K562 (cell line): ENCODE data around the gene ANKRD6. TPM values are rescaled to one million over a fixed set of nuclear protein-coding genes. Genes with fewer than 3 reads are reported as not detected.

Experiments
- ATAC-seq: fragments of 200-7000 bp; cut with Tn5 transposase; 3 replicates; pipeline ENCODE4 v1.9.1; 2020; ENCODE audit warnings: moderate library complexity
- BruUV-seq: library from RNA; stranded (reverse); fragments of 400-500 nt; replicated peaks from 2 replicates; lab custom pipeline; 2021; lab: Mats Ljungman, UMichigan
- CTCF ChIA-PET: fragments of 300-600 bp; formaldehyde crosslinking; extraction: SDS; loops from one replicate; lab custom pipeline; 2021; ENCODE audit warnings: low intra/inter-chr PET ratio; lab: Yijun Ruan, JAX
- POLR2A ChIA-PET: fragments of 300-600, 350-650 bp; sonication (Branson Sonifier 250); formaldehyde crosslinking; extraction: SDS; loops from one replicate; lab custom pipeline; 2021; ENCODE audit warnings: antibody characterized with exemption, inconsistent platforms; lab: Yijun Ruan, JAX
- DNase-seq, 4 experiments: peaks; one replicate each; pipeline versions ENCODE4 v3.0.0 to v3.0.0-alpha.2; 2011 to 2018; ENCODE audit warnings: low spot score in 3 of 4, mixed read lengths in 3 of 4; ENCODE audit errors: extremely low read depth in 1 of 4
- FAIRE-seq: peaks from 2 replicates; lab custom pipeline; 2011; peaks lifted over from hg19 to GRCh38; lab: Jason Lieb, UNC
- H2AFZ ChIP-seq: 2 replicates; pipeline ENCODE4 v1.6.0; 2011; ENCODE audit warnings: low read depth, low read length, control low read depth, inconsistent platforms
- H3K27ac ChIP-seq: fragments of 200-600 bp; 3 replicates; pipeline ENCODE4 v1.8.0; 2011; ENCODE audit warnings: low read depth, mild to moderate bottlenecking, control low read depth, inconsistent platforms, low read length, moderate library complexity, mixed read lengths; ENCODE audit errors: extremely low read depth
- H3K27me3 ChIP-seq, 2 experiments: fragments of 300-600 bp in 1 of 2; 2 replicates in 1 of 2; 3 replicates in 1 of 2; pipeline versions ENCODE4 v1.6.0 to v1.8.0; 2011; ENCODE audit warnings: inconsistent platforms in 2 of 2, low read length in 2 of 2, mild to moderate bottlenecking in 1 of 2, mixed read lengths in 1 of 2, moderate library complexity in 1 of 2; ENCODE audit not compliant: control insufficient read depth in 2 of 2, insufficient read depth in 2 of 2
- H3K36me3 ChIP-seq: fragments of 300-600 bp; 3 replicates; pipeline ENCODE4 v1.8.0; 2011; ENCODE audit warnings: mild to moderate bottlenecking, low read length, inconsistent platforms; ENCODE audit not compliant: control insufficient read depth, insufficient read depth
- H3K4me1 ChIP-seq, 2 experiments: fragments of 200-600 bp in 1 of 2; replicated peaks in 1 of 2; 2 replicates in 1 of 2; 3 replicates in 1 of 2; pipeline versions ENCODE4 v1.5.1 to v1.8.0; 2011; ENCODE audit warnings: inconsistent platforms in 2 of 2, low read length in 2 of 2, mild to moderate bottlenecking in 1 of 2, mixed read lengths in 1 of 2, moderate library complexity in 1 of 2; ENCODE audit not compliant: control insufficient read depth in 2 of 2, insufficient read depth in 2 of 2
- H3K4me2 ChIP-seq: 2 replicates; pipeline ENCODE4 v1.6.1; 2011; ENCODE audit warnings: low read length, control low read depth, inconsistent platforms, mixed read lengths; ENCODE audit not compliant: insufficient read depth
- H3K4me3 ChIP-seq: fragments of 200-600 bp; sonication (generic), shearing (Covaris generic); 2 replicates; pipeline ENCODE4 v1.5.1; 2016; ENCODE audit warnings: control low read depth, inconsistent platforms
- H3K79me2 ChIP-seq: fragments of 200-600 bp; 3 replicates; pipeline ENCODE4 v1.8.0; 2011; ENCODE audit warnings: low read length, inconsistent platforms; ENCODE audit not compliant: control insufficient read depth, insufficient read depth
- H3K9ac ChIP-seq, 2 experiments: 2 replicates each; pipeline versions ENCODE4 v1.6.0 to v1.6.1; 2011; ENCODE audit warnings: low read depth in 2 of 2, low read length in 2 of 2, control low read depth in 1 of 2, inconsistent platforms in 1 of 2, mild to moderate bottlenecking in 1 of 2, mixed read lengths in 1 of 2; ENCODE audit not compliant: insufficient read depth in 1 of 2
- H3K9me1 ChIP-seq: one replicate; pipeline ENCODE4 v1.6.0; 2011; ENCODE audit warnings: inconsistent platforms, mild to moderate bottlenecking, low read length, moderate library complexity; ENCODE audit not compliant: control insufficient read depth, insufficient read depth
- H3K9me3 ChIP-seq: replicated peaks from 2 replicates; pipeline ENCODE4 v1.5.1; 2011; ENCODE audit warnings: low read depth, low read length, inconsistent platforms; ENCODE audit not compliant: control insufficient read depth, insufficient read depth
- H4K20me1 ChIP-seq: replicated peaks from 2 replicates; pipeline ENCODE4 v1.6.1; 2011; ENCODE audit warnings: low read length, inconsistent platforms, mixed read lengths; ENCODE audit not compliant: control insufficient read depth, insufficient read depth
- FIP1L1 ChIP-seq: fragments of 200-400 bp; formaldehyde crosslinking; IDR thresholded peaks from 2 replicates; pipeline ENCODE4 v1.6.1; 2018; ENCODE audit warnings: mild to moderate bottlenecking, low read depth, low read length; ENCODE audit not compliant: poor library complexity, severe bottlenecking
- MLLT1 ChIP-seq, 2 experiments: fragments of 450-650 bp; IDR thresholded peaks; 2 replicates each; pipeline ENCODE4 v1.6.1; 2016
- WGBS: fragments of 100-300 bp; shearing (Covaris generic); methylation state at CpG from one replicate; pipeline ENCODE4 v1.1.6; 2016; ENCODE audit warnings: low coverage, mixed read lengths; ENCODE audit not compliant: insufficient coverage; ENCODE audit errors: missing lambda C conversion rate; 5-methylcytosine and 5-hydroxymethylcytosine counted together
- in situ Hi-C: fragments of 300-500 bp; cut with MboI; formaldehyde crosslinking; loops from 4 replicates; pipeline ENCODE4 v1.15.0; 2018; ENCODE audit warnings: inconsistent platforms, mixed read lengths
- intact Hi-C: fragments of 100-400 bp; cut with micrococcal nuclease; formaldehyde crosslinking; loops from 2 replicates; pipeline ENCODE4 v1.14.2; 2022
- polyA plus RNA-seq, 8 experiments: library from polyadenylated mRNA; depleted of rRNA in 4 of 8; stranded (reverse) in 5 of 8; unstranded in 3 of 8; fragments of >200 nt; fragmentation: Nextera tagmentation in 2 of 8; fragmentation: Illumina TruSeq in 1 of 8; extraction: Ambion mirVana in 2 of 8; extraction: Trizol in 1 of 8; gene quantifications; 2 replicates each; pipeline versions ENCODE4 v1.2.1 to v1.2.3, GENCODE V29; 2011 to 2014; ENCODE audit warnings: inconsistent platforms in 1 of 8, missing spikeins in 1 of 8
- total RNA-seq, 7 experiments: library from RNA; depleted of rRNA in 6 of 7; stranded (reverse); fragments of >200 nt in 6 of 7; fragmentation: Illumina TruSeq in 2 of 7; extraction: Trizol in 2 of 7; gene quantifications; 2 replicates each; pipeline versions ENCODE4 v1.2.1 to v1.2.3, GENCODE V29; 2011 to 2021; ENCODE audit warnings: low replicate concordance in 1 of 7

ANKRD6 gene
- total and polyA plus RNA-seq, 9 of the 15 experiments (the other 6 are each of a cell fraction or from before 2014, with no cell fraction given): 0.04 to 0.22 (median 0.08) TPM; not detected in 4

DNA sequence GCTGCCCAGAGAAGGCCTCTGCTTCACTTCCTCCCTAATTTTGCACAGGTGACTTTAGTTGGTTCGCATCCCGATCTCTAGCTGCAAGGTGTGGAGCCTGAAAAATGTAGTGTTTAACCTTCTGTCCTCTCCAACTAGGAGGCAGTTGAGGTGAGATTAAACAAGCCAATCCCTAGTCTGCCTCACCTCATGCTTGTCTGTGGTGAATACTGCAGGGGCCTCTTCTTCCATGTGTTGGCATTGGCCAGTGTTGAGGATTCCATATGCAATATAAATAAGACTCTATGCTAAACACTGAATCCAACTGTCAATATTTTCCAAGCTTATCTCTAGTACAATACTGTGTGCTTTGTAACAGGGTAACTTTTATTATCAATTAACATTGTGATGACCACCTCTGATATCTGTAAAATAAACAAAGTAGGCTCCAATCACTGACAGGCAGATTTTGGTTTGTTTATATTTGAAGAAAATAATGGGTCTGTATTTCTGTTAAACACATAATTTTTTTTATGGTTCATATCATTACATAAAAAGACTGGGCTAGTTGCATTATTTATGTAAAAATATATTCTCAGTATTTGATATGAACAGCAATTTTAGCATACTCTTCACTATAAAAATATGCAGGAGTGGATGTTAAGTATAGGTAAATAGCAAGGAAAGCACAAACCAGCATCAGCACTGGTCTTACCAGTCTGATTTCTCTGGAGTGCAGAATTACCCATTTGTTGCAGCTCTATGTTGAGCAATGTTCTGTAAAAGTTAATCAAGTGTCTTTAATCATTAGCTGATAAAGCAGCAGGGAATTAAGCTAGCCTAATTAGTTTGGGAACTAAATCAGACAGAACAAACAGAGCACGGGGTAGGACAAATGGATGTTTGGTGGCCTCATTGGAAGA, 74.0 kb downstream of the ANKRD6 start:
- no peaks in the 10 kb centered on the region for H3K9me1 ChIP-seq
- no peak overlapping the region for H3K4me2 ChIP-seq
- peaks cover 0 to 4% of the 10 kb centered on the region in 2 experiments; a peak in 1 of 5 replicates for H3K4me1 ChIP-seq
- no peak overlapping the region for H3K4me3 ChIP-seq
- no peak overlapping the region for H3K27ac ChIP-seq
- peaks cover 3 to 41% of the 10 kb centered on the region in 2 experiments; a peak in 4 of 5 replicates for H3K27me3 ChIP-seq
- in situ Hi-C loops: no loop called here
- no peaks in the 10 kb centered on the region for H3K79me2 ChIP-seq
- H3K36me3 ChIP-seq: no peaks in the 10 kb centered on the region
- no peak overlapping the region for H3K9ac ChIP-seq
- H4K20me1 ChIP-seq: 0 out of 2 replicates have a peak, but pooled peaks cover 4% of the 10 kb centered on the region
- no peak for ATAC-seq
- H2AFZ ChIP-seq: no peak overlapping the region
- no TSS peak for BruUV-seq
- intact Hi-C loops: no loop called here
- ChIA-PET POLR2A (no interaction called here), CTCF (no interaction called here)
- no peak for DNase-seq
- no peak for TF ChIP-seq MLLT1 (IDR thresholded peaks at IDR 0.05)
- TF ChIP-seq FIP1L1: no peak
- no peak for FAIRE-seq
- no peaks in the 10 kb centered on the region for H3K9me3 ChIP-seq
- WGBS: 7% methylated on average over 3 of the region's 3 CpGs
